Stimulated activated CD8-positive, alpha-beta memory T cell treated with anti-CD3 and anti-CD28 coated beads, Interleukin-12 subunit alpha, Interleukin-12 subunit beta, amount 100 ng/mL, for 24 hours (primary cell): ENCODE results near the gene SLC9A6.

Source experiments
- DNase-seq: peaks from one replicate; pipeline ENCODE4 v3.0.0-alpha.2; 2020; ENCODE audit errors: extremely low read depth

SLC9A6 gene

DNA sequence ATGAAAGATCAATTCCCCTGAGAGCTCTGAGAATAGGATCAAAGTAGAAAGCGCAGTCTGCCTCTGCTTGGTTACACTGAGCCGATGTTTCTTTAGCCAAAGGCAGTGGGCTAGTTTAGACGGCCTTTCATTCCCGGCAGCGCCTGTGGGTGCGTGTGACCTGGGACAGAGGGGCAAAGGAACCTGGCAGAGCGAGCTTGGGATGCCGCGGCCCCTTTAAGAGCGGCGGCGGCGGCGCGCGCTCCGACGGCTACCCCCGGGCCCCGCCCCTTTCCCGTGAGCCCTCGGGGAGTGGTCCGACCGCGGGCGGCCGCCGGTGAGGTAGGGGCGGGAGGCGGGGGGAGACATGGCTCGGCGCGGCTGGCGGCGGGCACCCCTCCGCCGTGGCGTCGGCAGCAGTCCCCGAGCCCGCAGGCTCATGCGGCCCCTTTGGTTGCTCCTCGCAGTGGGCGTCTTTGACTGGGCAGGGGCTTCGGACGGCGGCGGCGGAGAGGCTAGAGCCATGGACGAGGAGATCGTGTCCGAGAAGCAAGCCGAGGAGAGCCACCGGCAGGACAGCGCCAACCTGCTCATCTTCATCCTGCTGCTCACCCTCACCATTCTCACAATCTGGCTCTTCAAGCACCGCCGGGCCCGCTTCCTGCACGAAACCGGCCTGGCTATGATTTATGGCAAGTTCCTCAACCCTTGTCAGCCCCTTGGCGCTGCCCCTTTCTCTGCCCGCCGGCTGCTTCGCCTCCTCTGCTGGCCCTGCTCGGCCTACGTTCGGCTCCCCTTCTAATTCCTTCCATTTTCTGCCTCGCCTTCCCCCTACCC is at the start of gene SLC9A6:
Gene SLC9A6, plus strand, starts transcription at position 279 of the 816 bp plus-strand sequence. Its CDS starts 224 bp downstream, at position 503.
- DNase-seq = peak; percentile 35

DNA sequence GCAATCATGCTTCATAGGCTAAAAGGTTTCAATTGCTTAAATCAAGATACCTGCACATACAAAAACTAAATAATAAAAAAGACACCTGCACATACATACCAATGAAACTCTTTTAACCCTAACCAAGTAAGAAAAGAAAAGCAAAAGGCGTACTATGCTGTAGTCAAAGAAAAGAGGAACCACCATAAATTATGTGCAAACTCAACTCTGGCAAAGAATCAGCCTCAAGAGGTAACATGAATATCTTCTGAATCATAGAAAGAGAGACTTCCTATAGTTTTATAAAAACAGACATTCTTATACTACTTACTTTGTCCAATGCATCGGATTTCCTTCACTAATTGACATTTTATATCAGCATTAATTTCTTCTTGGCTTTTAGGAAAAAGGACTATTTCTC is 40.7 kb upstream of the SLC9A6 start:
- DNase-seq = no peak

- no peak for DNase-seq
These were observed 33.9 kb upstream of the SLC9A6 start for GRCh38 chrX:135951291-135951690.

DNA sequence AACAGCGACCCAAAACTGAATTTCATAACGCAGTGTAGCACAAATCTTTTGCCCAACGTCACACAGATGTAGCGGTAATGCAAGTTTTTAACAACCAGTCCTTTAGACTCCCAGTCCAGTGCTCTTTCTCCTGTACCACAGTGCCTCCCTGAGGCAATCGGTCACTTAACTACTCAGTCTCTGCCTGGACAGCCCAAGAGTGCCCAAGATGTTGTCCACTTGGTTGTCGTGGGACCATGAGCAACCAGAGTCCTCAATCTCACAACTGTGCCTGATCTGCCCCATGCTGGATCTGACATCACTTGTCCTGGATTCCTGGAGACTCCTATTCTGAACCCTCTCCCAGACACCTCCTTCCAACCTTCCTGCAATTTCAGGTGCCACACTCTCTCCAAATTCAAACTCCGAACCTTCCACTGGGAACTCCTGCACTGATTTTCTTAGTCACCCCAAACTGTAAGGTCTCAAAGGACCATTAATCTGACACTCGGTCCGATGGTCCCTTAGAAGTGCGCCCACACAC is 12.1 kb upstream of the SLC9A6 start:
- no peak for DNase-seq

DNA sequence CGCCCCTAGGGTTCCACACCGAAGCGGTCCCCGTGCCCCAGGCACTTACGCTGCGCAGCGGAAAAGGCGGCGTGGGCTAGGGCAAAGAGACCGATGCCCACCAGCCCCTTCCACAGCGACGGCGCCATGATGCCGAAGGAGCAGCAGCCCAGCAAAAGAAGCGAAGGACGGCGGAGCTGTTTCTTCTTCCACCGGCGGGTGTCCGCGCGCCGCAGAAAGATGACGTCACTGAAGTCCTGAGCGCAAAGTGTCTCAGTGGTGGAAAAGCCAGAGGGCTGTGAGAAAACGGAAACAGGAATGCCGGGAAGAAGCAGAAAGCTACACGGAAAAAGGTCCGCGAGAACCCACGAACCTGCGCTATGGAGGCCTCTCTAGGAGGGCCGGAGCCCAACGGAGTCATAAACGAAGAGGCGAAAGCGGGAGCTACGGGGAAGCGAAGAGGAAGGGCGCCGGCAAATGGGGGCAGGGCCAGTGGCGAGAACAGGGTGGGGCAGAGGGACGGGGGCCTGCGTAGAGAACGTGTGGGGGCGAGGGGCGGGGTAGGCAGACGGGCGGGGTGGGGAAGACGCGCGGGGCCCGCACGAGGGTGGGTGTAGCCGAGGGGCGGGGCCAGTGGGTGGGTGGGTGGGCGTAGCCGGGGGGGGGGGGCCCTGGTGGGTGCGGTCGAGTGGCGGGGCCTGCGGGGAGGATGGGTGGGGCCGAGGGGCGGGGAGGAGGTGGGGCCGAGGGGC is 11.5 kb upstream of the SLC9A6 start, which contains the start of gene MMGT1:
Gene MMGT1, minus strand, starts transcription at position 441 of the 731 bp plus-strand sequence. Its CDS starts 313 bp downstream, at position 128.
- DNase-seq = peak; percentile 52

DNA sequence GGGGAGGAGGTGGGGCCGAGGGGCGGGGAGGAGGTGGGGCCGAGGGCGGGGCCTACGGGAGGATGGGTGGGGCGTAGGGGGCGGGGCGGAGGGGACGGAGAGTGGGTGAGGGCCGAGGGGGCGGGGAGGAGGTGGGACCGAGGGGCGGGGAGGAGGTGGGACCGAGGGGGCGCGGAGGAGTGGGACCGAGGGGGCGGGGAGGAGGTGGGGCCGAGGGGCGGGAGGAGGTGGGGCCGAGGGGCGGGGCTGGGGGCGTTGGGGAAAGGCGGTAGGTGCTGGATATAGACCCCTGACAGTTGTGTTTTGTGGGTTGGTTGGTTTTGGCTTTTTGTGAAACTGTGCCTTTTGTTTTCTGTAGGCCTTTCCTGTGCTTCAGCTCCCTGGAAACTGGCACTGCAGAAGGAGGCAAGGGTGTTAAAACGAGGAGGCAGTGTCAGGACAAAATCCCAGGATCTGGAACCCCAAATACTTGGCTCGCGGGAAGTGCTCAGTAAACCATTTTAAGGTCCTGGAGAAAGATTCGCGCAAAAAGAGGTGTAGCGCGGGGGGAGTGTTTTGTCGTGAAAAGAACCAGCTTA is 10.9 kb upstream of the SLC9A6 start:
- DNase-seq = peak; percentile 39

DNA sequence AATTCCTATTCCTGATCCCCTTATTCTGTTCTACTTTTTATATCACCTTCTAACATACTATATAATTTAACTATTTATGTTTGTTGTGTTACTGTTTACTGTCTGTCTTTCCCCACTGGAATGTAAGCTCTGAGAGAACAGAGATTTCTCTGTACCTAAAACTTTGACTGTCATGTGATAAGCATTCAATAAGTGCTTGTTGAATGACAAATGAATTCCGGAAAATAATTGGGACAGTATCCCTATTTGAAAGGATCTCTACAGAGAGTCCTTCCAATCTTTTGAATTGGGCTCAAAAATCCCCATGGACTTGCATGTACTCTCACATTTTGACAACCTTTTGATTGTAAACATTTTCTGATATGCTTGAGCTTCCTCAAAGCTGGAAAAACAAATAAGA is 9.8 kb upstream of the SLC9A6 start:
- no peak for DNase-seq

- no peak for DNase-seq
These were observed 7.6 kb upstream of the SLC9A6 start for GRCh38 chrX:135977611-135978010.

- no peak for DNase-seq
These were observed 4.2 kb upstream of the SLC9A6 start for GRCh38 chrX:135981010-135981409.

GRCh38 chrX:135981668-135982067 is 3.6 kb upstream of the SLC9A6 start:
- no peak for DNase-seq

DNA sequence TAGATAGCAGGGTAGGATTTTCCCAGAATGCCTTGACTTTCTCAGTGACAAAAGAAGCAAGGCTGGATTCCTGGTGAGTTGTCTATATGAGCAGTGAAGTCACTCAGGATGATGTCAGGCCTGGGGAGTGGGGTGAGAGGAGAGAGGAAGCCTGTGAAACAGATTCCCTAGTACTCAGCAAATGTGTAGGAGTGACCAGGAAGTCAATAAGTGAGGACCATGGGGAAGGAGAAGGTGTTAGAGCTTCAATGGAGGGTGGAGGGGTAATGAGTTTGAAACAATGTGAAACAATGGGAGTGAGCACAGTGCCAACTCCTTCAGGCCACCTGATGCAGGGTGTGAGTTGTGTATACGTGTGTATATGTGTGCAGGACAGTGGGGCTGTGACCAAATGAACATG is 2.4 kb upstream of the SLC9A6 start:
- DNase-seq = no peak

DNA sequence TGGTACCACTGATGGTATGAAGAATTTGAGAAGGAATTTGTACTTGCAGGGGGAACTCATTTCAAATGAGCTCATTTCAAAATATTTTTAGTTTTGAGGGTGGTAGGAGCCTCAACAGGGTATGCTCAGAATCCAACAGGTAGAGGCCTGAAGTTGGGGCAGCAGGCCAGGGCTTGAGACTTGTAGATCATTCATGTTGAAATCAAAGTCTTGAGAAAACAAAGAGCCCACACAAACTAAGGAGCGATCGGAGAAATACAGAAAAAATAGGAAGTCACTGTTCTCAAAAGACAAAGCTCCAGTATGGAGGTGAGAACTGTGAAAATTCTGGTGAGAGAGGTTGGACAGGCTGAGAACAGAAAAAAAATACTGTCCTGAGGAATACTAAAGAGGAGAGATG is 979 bp upstream of the SLC9A6 start:
- no peak for DNase-seq

- no peak for DNase-seq
These were observed 461 bp upstream of the SLC9A6 start for GRCh38 chrX:135984791-135985156.

DNA sequence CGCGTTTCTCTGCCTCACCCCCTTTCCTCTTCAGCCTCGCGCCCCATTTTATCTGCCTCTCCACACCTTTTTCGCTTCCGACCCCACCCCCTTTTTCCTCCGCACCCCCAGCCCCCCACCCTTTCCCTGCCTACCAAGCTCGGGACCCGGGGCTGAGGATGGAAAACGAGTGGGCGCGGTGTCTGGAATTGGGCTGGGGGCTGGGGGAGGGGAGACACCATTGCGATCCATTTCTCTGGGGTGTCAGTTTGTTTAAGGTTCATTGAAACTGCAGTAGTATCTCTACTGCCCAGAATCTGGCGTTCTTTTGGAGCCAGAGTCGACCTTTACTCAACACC is 707 bp downstream of the SLC9A6 start:
- DNase-seq = no peak

DNA sequence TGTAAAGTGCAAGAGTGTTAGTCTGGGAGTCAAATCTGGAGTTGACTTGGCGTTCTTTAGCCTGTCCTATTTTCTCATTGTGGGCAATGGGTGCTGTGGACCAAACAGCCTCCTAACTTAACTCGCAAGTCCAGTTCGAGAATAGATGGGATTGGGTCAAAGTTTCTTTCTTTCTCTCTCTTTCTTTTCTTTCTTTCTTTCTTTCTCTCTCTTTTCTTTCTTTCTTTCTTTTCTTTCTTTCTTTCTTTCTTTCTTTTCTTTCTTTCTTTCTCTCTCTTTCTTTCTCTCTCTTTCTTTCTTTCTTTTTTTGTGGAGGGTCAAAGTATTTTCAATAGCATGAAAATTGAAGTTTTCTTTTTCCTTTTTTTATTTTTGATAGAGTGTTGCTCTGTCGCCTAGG is 3.0 kb downstream of the SLC9A6 start:
- DNase-seq = no peak

GRCh38 chrX:136015016-136015415 is 29.8 kb downstream of the SLC9A6 start:
- DNase-seq = no peak

DNA sequence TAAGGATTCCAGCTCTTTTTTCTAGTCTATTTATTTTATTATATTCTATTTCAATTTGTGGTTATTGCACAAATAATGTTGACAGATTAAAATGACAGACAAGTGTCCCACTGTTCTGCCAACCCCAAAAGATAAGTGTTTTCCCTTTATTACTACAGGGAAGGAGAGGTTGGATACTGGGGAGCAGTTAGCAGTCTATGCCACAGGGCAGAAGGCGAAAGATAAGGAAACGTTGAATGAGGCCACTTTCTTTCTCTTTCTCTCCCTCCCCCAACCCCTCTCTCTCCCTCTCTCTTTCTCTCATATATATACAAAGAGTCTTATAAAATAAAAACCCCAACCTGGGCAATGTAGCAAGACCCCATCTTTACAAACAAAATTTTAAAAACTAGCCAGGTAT is 31.6 kb downstream of the SLC9A6 start:
- DNase-seq = no peak

GRCh38 chrX:136019226-136019625 is 34.0 kb downstream of the SLC9A6 start:
- no peak for DNase-seq

GRCh38 chrX:136021160-136021559 is 35.9 kb downstream of the SLC9A6 start:
- no peak for DNase-seq

DNA sequence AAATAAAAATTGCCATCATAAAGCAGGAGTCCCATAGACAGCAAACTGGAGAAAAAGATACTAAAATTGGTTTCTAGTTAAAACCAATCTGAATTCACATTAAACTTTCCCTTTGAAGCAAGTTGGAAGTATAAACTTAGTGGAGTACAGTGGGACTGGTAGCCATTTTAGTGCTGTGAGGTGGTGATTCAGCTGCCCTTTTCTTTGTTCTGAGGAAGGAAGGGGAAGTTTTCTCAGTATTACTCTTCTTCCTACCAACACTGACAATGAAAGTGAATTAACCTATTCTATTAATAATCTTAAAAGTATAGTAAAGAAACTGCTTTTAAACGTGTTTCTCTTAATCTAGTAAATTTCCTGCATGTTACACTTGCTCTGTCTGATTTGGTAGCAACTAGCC is 36.7 kb downstream of the SLC9A6 start:
- no peak for DNase-seq

GRCh38 chrX:136025091-136025490 is 39.9 kb downstream of the SLC9A6 start:
- no peak for DNase-seq

DNA sequence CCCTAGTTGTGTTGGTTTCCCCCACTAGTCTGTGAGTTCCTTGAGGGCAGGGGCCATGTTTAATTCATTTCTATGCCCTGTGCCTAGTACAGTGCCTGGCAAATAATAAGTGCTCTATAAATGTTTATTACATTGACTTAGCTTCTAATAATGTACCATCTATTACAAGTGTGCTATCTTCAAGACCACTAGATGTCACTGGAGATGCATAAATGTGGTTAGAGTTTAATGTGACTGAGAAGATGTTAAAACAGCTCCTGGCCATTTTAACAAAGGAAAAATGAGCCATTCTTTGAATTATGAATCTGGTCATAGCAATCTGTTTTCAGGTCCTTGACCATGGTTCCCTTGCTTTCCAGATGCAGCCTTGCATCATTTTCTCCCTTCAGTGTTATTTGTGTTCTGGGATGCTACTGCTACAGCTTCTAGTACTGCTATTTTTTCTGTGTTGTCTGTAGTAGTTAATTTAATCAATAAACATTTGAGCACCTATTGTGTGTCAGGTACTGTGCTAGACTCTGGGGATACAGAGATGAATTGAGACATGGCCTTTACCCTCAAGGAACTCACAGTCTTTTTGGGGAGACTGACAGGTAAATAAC is 43.2 kb downstream of the SLC9A6 start:
- DNase-seq = no peak
